PC-9 (cell line): ENCODE data around the gene UBXN6. TPM values are rescaled to one million over a fixed set of nuclear protein-coding genes. Genes with fewer than 3 reads are reported as not detected.

Experiments
- BruUV-seq: library from RNA; stranded (reverse); fragments of 400-500 nt; replicated peaks from 2 replicates; lab custom pipeline; 2021; lab: Mats Ljungman, UMichigan
- CTCF ChIA-PET: fragments of 300-600 bp; sonication (Branson Sonifier 250); formaldehyde crosslinking; loops from one replicate; lab custom pipeline; 2022; ENCODE audit warnings: antibody characterized with exemption; lab: Charles Lee
- POLR2A ChIA-PET: fragments of 300-600 bp; sonication (Branson Sonifier 250); formaldehyde crosslinking; loops from one replicate; lab custom pipeline; 2022; ENCODE audit warnings: antibody characterized with exemption; ENCODE audit not compliant: unreplicated experiment; lab: Charles Lee
- DNase-seq, 2 experiments: peaks; one replicate each; pipeline versions ENCODE4 v3.0.0 to v3.0.0-alpha.2; 2015 to 2022; ENCODE audit warnings: mixed read lengths in 1 of 2
- H2AFZ ChIP-seq: fragments of 200-600 bp; sonication (generic); 2 replicates; pipeline ENCODE4 v1.8.1; 2017; ENCODE audit warnings: antibody characterized with exemption
- H3F3A ChIP-seq: fragments of 200-600 bp; sonication (generic); 2 replicates; pipeline ENCODE4 v1.8.1; 2017; ENCODE audit warnings: antibody characterized with exemption, mild to moderate bottlenecking, low read depth; ENCODE audit not compliant: insufficient read depth
- H3K27ac ChIP-seq: fragments of 200-600 bp; sonication (generic); 2 replicates; pipeline ENCODE4 v1.6.1; 2016; ENCODE audit warnings: mixed run types
- H3K27me3 ChIP-seq: fragments of 200-600 bp; sonication (generic); 2 replicates; pipeline ENCODE4 v1.6.1; 2016; ENCODE audit warnings: low read depth, mixed run types; ENCODE audit not compliant: insufficient read depth
- H3K36me3 ChIP-seq: fragments of 200-600 bp; sonication (generic); 2 replicates; pipeline ENCODE4 v1.6.1; 2016; ENCODE audit warnings: low read depth, mixed run types
- H3K4me1 ChIP-seq: fragments of 200-600 bp; sonication (generic); replicated peaks from 2 replicates; pipeline ENCODE4 v1.6.1; 2016; ENCODE audit warnings: mixed run types; ENCODE audit not compliant: insufficient read depth
- H3K4me2 ChIP-seq: fragments of 200-600 bp; sonication (generic); 2 replicates; pipeline ENCODE4 v1.6.1; 2017; ENCODE audit warnings: mixed run types
- H3K4me3 ChIP-seq: fragments of 200-600 bp; sonication (generic); 2 replicates; pipeline ENCODE4 v1.6.1; 2016; ENCODE audit warnings: mixed run types
- H3K79me2 ChIP-seq: fragments of 200-600 bp; sonication (generic); 2 replicates; pipeline ENCODE4 v1.6.1; 2017; ENCODE audit warnings: low read depth, mixed run types
- H3K9me2 ChIP-seq: fragments of 200-600 bp; sonication (generic); 2 replicates; pipeline ENCODE4 v1.8.1; 2017; ENCODE audit warnings: mild to moderate bottlenecking; ENCODE audit not compliant: insufficient read depth
- H3K9me3 ChIP-seq: fragments of 200-600 bp; sonication (generic); 2 replicates; pipeline ENCODE4 v1.8.1; 2016; ENCODE audit warnings: low read depth; ENCODE audit not compliant: insufficient read depth
- H4K20me1 ChIP-seq: fragments of 200-600 bp; sonication (generic); 2 replicates; pipeline ENCODE4 v1.8.1; 2017; ENCODE audit not compliant: insufficient read depth
- CTCF ChIP-seq: fragments of 200-600 bp; sonication (generic); conservative IDR thresholded peaks from 2 replicates; pipeline ENCODE4 v1.6.1; 2017; ENCODE audit warnings: mixed run types, antibody characterized with exemption, mild to moderate bottlenecking, moderate library complexity
- EZH2 ChIP-seq: fragments of 200-600 bp; sonication (generic); IDR thresholded peaks from 2 replicates; pipeline ENCODE4 v1.8.0; 2017; ENCODE audit warnings: antibody characterized with exemption, low read depth
- intact Hi-C: fragments of 100-400 bp; cut with micrococcal nuclease; formaldehyde crosslinking; loops from one replicate; pipeline ENCODE4 v1.10.0; 2022; ENCODE audit not compliant: unreplicated experiment
- total RNA-seq: library from RNA; stranded (reverse); gene quantifications from 2 replicates; pipeline ENCODE4 v1.2.3, GENCODE V29; 2021

Gene UBXN6
- total RNA-seq, 1 experiment from 2014 or later: 79.4 TPM

GRCh38 chr19:4496304-4496703 is 38.7 kb upstream of the UBXN6 start:
- CTCF ChIA-PET: no interaction called here
- Histone ChIP-seq H3F3A (no peaks in the 10 kb centered on the region), H3K36me3 (no peaks in the 10 kb centered on the region; the same call in 1 of the 2 replicates), H3K9me2 (no peaks in the 10 kb centered on the region), H4K20me1 (no peaks in the 10 kb centered on the region), H3K27ac (no peak overlapping the region), H3K9me3 (no peaks in the 10 kb centered on the region), H3K4me2 (no peak overlapping the region), H3K4me3 (no peak overlapping the region), H2AFZ (no peak overlapping the region), H3K4me1 (no peaks in the 10 kb centered on the region), H3K27me3 (no peaks in the 10 kb centered on the region), H3K79me2 (no peaks in the 10 kb centered on the region)
- DNase-seq: no peak
- POLR2A ChIA-PET: no interaction called here
- TF ChIP-seq CTCF (no peak), EZH2 (no peak)
- no TSS peak for BruUV-seq
- intact Hi-C loops: no loop called here

GRCh38 chr19:4495471-4495870 is 37.9 kb upstream of the UBXN6 start:
- no peaks in the 10 kb centered on the region for H3K9me3 ChIP-seq
- H4K20me1 ChIP-seq: no peaks in the 10 kb centered on the region
- H3K27me3 ChIP-seq: no peaks in the 10 kb centered on the region
- intact Hi-C loops: no loop called here
- no peaks in the 10 kb centered on the region for H3K9me2 ChIP-seq
- H3F3A ChIP-seq: no peaks in the 10 kb centered on the region
- H2AFZ ChIP-seq: no peak overlapping the region
- no peaks in the 10 kb centered on the region for H3K79me2 ChIP-seq
- no TSS peak for BruUV-seq
- TF ChIP-seq EZH2: no peak
- 0 out of 2 replicates have a peak, but pooled peaks have one; percentile 27 for TF ChIP-seq CTCF
- no peak overlapping the region for H3K27ac ChIP-seq
- H3K4me2 ChIP-seq: no peak overlapping the region
- no peaks in the 10 kb centered on the region; the same call in 1 of the 2 replicates for H3K36me3 ChIP-seq
- DNase-seq: no peak
- no peaks in the 10 kb centered on the region for H3K4me1 ChIP-seq
- CTCF ChIA-PET: no interaction called here
- POLR2A ChIA-PET: no interaction called here
- no peak overlapping the region for H3K4me3 ChIP-seq

GRCh38 chr19:4494691-4495064 is 37.1 kb upstream of the UBXN6 start:
- H3K27me3 ChIP-seq: no peaks in the 10 kb centered on the region
- POLR2A ChIA-PET: no interaction called here
- H3F3A ChIP-seq: no peaks in the 10 kb centered on the region
- H3K9me3 ChIP-seq: no peaks in the 10 kb centered on the region
- no peak overlapping the region for H2AFZ ChIP-seq
- intact Hi-C loops: no loop called here
- no TSS peak for BruUV-seq
- H3K9me2 ChIP-seq: no peaks in the 10 kb centered on the region
- H3K36me3 ChIP-seq: no peaks in the 10 kb centered on the region; the same call in 1 of the 2 replicates
- TF ChIP-seq CTCF: no peak
- CTCF ChIA-PET: no interaction called here
- no peak overlapping the region for H3K4me3 ChIP-seq
- H3K4me2 ChIP-seq: no peak overlapping the region
- H3K4me1 ChIP-seq: no peaks in the 10 kb centered on the region
- no peak for DNase-seq
- no peak overlapping the region for H3K27ac ChIP-seq
- no peaks in the 10 kb centered on the region for H3K79me2 ChIP-seq
- no peaks in the 10 kb centered on the region for H4K20me1 ChIP-seq
